ENCODE measurements around the gene TECPR1.

GRCh38 chr7:98282703-98283102 is 30.7 kb upstream of the TECPR1 start:
- TF ChIP-seq CTCF (IDR thresholded peaks at IDR 0.05; ENCODE audit: low read length) (no peak), EZH2 (optimal IDR thresholded peaks at IDR 0.05; ENCODE audit: low read depth, low read length) (no peak), EZH2phosphoT487 (IDR thresholded peaks at IDR 0.05; ENCODE audit: low read length) (no peak)
